ENCODE data around the gene TMEM40. TPM values are rescaled to one million over a fixed set of nuclear protein-coding genes. Genes with fewer than 3 reads are reported as not detected.

TMEM40 gene
- total and polyA plus RNA-seq, 2 of the 13 experiments (the other 11 are each of a cell fraction or from before 2014, with no cell fraction given), result 0.16 TPM; not detected in 1

DNA sequence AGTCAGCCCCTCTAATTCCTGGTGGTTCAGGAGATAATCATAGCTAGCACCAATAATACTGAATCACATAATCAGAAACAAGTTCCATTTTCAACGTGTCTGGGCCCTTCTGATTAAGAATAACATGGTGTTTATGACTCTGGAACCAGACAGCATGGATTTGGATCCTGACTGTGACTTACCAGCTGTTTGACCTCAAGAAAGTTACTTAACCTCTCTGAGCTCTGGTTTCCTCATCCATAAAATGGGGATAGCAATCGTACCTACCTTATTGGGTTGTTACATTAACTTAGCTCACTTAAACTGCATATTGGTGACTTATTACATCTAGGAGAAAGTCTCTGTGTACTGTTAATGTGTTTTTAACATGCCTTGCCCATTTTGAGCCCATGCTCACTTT, 10.7 kb upstream of the TMEM40 start:
- H3K79me2 ChIP-seq (ENCODE audit: insufficient read depth, low read length), result no peaks in the 10 kb centered on the region
- CTCF ChIA-PET (ENCODE audit: low intra/inter-chr PET ratio, low total read pairs), result no interaction called here
- TF ChIP-seq ZNF768 (CRISPR knock-in tag; IDR thresholded peaks at IDR 0.05) (peak; percentile 28; the same call in 1 of the 2 replicates), ZNF607 (CRISPR knock-in tag; IDR thresholded peaks at IDR 0.05; ENCODE audit: borderline replicate concordance) (no peak)
- H3K27ac ChIP-seq (ENCODE audit: extremely low read length, insufficient read depth, low read length), result no peak overlapping the region
- DNase-seq (ENCODE audit: low spot score) (no peak), ATAC-seq (no peak), FAIRE-seq (no peak)
- no peaks in the 10 kb centered on the region for H4K20me1 ChIP-seq (ENCODE audit: insufficient read depth, low read length)
- H3K27me3 ChIP-seq (ENCODE audit: control insufficient read depth in 1 of 2, insufficient read depth in 2 of 2, low read length in 2 of 2), result peaks cover 0 to 20% of the 10 kb centered on the region in 2 experiments; a peak in 4 of 5 replicates
- no peak overlapping the region for H3K9ac ChIP-seq (ENCODE audit: insufficient read depth, low read depth, low read length)
- H3K36me3 ChIP-seq (replicated peaks in 1 of 2; ENCODE audit: control insufficient read depth in 1 of 2, insufficient read depth in 2 of 2, low read length in 2 of 2), result no peaks in the 10 kb centered on the region
- H3K9me3 ChIP-seq (ENCODE audit: low read length), result no peaks in the 10 kb centered on the region
- H3K4me2 ChIP-seq (ENCODE audit: low read depth, low read length), result no peak overlapping the region
- no TSS peak for BruUV-seq (replicated peaks)
- peaks cover 24% of the 10 kb centered on the region for H3K4me1 ChIP-seq (ENCODE audit: insufficient read depth, low read length)
- in situ Hi-C loops (cut with HindIII; ENCODE audit: extremely low pct_ligation_motif_present, low pct_unique_long_range_greater_than_20kb), result no loop called here
- WGBS (ENCODE audit: low lambda C conversion rate), result 40% methylated on average over 2 of the region's 2 CpGs
- intact Hi-C loops (cut with micrococcal nuclease; ENCODE audit: unreplicated experiment), result no loop called here
- POLR2A ChIA-PET, result no interaction called here
- H3K4me3 ChIP-seq (replicated peaks in 1 of 3; ENCODE audit: insufficient read depth in 1 of 3, low read depth in 2 of 3, low read length in 3 of 3), result no peak overlapping the region
- no peak overlapping the region for H2AFZ ChIP-seq (ENCODE audit: low read length)

DNA sequence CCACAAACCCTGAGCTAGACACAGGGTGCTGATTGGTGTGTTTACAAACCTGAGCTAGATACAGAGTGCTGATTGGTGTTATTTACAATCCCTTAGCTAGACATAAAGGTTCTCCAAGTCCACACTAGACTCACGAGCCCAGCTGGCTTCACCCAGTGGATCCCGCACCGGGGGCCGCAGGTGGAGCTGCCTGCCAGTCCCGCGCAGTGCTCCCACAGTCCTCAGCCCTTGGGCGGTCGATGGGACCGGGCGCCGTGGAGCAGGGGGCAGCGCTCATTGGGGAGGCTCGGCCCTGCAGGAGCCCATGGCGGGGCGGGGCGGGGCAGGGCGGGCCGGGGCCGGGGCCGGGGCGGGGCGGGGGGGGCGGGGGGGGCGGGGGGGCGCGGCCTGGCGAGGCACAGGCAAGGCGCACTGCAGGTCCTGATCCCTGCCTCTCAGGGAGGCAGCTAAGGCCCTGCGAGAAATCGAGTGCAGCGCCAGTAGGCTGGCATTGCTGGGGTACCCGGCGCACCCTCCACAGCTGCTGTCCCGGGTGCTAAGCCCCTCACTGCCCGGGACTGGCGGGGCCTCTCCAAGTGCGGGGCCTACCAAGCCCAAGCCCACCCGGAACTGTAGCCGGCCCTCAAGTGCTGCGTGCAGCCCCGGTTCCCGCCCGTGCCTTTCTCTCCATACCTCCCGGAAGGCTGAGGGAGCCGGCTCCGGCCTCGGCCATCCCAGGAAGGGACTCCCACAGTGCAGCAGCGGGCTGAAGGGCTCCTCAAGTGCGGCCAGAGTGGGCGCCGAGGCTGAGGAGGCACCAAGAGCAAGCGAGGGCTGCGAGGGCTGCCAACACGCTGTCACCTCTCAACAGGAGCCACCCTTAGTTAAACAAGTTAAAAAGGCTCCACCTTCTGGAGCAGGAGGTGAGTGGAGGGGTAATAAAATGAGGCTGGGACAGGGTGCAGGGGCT, 9.8 kb upstream of the TMEM40 start:
- POLR2A ChIA-PET, result no interaction called here
- no TSS peak for BruUV-seq (replicated peaks)

More for the DNA sequence above, 9.8 kb upstream of the TMEM40 start:
- ATAC-seq (no peak), DNase-seq (ENCODE audit: low spot score) (no peak), FAIRE-seq (no peak)
- Histone ChIP-seq H3K9me3 (ENCODE audit: low read length) (no peaks in the 10 kb centered on the region), H3K9ac (ENCODE audit: insufficient read depth, low read depth, low read length) (no peak overlapping the region), H3K4me3 (replicated peaks in 1 of 3; ENCODE audit: insufficient read depth in 1 of 3, low read depth in 2 of 3, low read length in 3 of 3) (no peak overlapping the region), H4K20me1 (ENCODE audit: insufficient read depth, low read length) (no peaks in the 10 kb centered on the region), H3K79me2 (ENCODE audit: insufficient read depth, low read length) (no peaks in the 10 kb centered on the region), H3K36me3 (replicated peaks in 1 of 2; ENCODE audit: control insufficient read depth in 1 of 2, insufficient read depth in 2 of 2, low read length in 2 of 2) (no peaks in the 10 kb centered on the region), H3K4me2 (ENCODE audit: low read depth, low read length) (no peak overlapping the region), H3K27ac (ENCODE audit: extremely low read length, insufficient read depth, low read length) (no peak overlapping the region), H3K27me3 (ENCODE audit: control insufficient read depth in 1 of 2, insufficient read depth in 2 of 2, low read length in 2 of 2) (peaks cover 0 to 13% of the 10 kb centered on the region in 2 experiments; a peak in 4 of 5 replicates), H3K4me1 (ENCODE audit: insufficient read depth, low read length) (peaks cover 24% of the 10 kb centered on the region), H2AFZ (ENCODE audit: low read length) (no peak overlapping the region)
- CTCF ChIA-PET (ENCODE audit: low intra/inter-chr PET ratio, low total read pairs), result no interaction called here
- WGBS (ENCODE audit: low lambda C conversion rate), result 75% methylated on average over 9 of the region's 54 CpGs
- TF ChIP-seq NFYB (CRISPR knock-in tag; IDR thresholded peaks at IDR 0.05) (0 out of 2 replicates have a peak, but pooled peaks have one; percentile 1), KLF6 (CRISPR knock-in tag; IDR thresholded peaks at IDR 0.05) (no peak), ZMYM3 (CRISPR knock-in tag; IDR thresholded peaks at IDR 0.05) (no peak)
- in situ Hi-C loops (cut with HindIII; ENCODE audit: extremely low pct_ligation_motif_present, low pct_unique_long_range_greater_than_20kb), result no loop called here
- intact Hi-C loops (cut with micrococcal nuclease; ENCODE audit: unreplicated experiment), result no loop called here
